ENCODE data around the gene MOB3B. TPM values are rescaled to one million over a fixed set of nuclear protein-coding genes. Genes with fewer than 3 reads are reported as not detected.

MOB3B gene
- total and polyA plus RNA-seq, 10 of the 15 experiments (the other 5 are each of a cell fraction or from before 2014, with no cell fraction given) = 0.44 to 2.7 (median 0.91) TPM

DNA sequence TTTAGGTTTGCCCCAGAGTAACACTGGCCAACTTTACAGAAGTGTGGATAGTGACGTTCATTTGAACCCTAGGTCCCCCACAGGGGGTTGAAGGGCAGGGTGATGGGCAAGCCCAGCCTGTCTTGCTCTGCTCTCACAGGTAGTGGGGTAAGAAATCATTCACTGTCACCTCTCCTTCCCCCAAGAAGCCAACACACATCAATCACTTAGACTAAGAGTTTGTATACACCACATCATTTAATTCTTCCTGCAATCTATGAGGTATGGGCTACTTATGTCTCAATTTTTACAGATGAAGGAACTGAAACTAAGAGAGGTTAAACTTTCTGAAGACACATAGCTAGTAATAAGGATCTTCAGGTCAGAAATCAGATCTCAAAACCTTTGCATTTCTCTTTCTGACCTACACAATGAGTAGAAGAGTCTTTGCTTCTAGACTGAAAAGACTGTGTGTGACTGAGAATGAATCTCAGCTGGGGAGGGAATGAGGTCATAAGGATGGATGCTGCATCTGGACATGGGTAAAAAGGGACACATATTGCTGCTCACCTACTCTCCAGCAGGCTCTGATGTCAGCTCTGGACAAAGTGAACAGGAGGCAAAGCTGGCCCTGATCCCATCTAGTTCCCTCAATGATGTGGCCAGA is 151.7 kb downstream of the MOB3B start (continued):
- TF ChIP-seq DPF2 (IDR thresholded peaks at IDR 0.05) (peak; percentile 26; the same call in 1 of the 2 replicates), NR2C2 (IDR thresholded peaks at IDR 0.05; ENCODE audit: borderline replicate concordance, control insufficient read depth, insufficient read length, low read depth) (no peak), BCL11A (IDR thresholded peaks at IDR 0.05; ENCODE audit: low read depth, low read length) (peak; percentile 46), EGR1 (IDR thresholded peaks at IDR 0.05; ENCODE audit: borderline replicate concordance in 1 of 2, low read depth in 2 of 2, low read length in 2 of 2) (no peak), SUPT20H (IDR thresholded peaks at IDR 0.05; ENCODE audit: borderline replicate concordance, control insufficient read depth, low read depth, low read length) (no peak), PML (IDR thresholded peaks at IDR 0.05; ENCODE audit: low read length) (no peak), CBFB (IDR thresholded peaks at IDR 0.05; ENCODE audit: low read depth) (no peak), USF1 (IDR thresholded peaks at IDR 0.05; ENCODE audit: borderline replicate concordance, extremely low read length, insufficient read depth, low read depth, low read length) (no peak)
- TF ChIP-seq, protein P1, sequence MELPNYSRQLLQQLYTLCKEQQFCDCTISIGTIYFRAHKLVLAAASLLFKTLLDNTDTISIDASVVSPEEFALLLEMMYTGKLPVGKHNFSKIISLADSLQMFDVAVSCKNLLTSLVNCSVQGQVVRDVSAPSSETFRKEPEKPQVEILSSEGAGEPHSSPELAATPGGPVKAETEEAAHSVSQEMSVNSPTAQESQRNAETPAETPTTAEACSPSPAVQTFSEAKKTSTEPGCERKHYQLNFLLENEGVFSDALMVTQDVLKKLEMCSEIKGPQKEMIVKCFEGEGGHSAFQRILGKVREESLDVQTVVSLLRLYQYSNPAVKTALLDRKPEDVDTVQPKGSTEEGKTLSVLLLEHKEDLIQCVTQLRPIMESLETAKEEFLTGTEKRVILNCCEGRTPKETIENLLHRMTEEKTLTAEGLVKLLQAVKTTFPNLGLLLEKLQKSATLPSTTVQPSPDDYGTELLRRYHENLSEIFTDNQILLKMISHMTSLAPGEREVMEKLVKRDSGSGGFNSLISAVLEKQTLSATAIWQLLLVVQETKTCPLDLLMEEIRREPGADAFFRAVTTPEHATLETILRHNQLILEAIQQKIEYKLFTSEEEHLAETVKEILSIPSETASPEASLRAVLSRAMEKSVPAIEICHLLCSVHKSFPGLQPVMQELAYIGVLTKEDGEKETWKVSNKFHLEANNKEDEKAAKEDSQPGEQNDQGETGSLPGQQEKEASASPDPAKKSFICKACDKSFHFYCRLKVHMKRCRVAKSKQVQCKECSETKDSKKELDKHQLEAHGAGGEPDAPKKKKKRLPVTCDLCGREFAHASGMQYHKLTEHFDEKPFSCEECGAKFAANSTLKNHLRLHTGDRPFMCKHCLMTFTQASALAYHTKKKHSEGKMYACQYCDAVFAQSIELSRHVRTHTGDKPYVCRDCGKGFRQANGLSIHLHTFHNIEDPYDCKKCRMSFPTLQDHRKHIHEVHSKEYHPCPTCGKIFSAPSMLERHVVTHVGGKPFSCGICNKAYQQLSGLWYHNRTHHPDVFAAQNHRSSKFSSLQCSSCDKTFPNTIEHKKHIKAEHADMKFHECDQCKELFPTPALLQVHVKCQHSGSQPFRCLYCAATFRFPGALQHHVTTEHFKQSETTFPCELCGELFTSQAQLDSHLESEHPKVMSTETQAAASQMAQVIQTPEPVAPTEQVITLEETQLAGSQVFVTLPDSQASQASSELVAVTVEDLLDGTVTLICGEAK (IDR thresholded peaks at IDR 0.05; ENCODE audit: borderline replicate concordance) = no peak
- TF ChIP-seq, protein P2, sequence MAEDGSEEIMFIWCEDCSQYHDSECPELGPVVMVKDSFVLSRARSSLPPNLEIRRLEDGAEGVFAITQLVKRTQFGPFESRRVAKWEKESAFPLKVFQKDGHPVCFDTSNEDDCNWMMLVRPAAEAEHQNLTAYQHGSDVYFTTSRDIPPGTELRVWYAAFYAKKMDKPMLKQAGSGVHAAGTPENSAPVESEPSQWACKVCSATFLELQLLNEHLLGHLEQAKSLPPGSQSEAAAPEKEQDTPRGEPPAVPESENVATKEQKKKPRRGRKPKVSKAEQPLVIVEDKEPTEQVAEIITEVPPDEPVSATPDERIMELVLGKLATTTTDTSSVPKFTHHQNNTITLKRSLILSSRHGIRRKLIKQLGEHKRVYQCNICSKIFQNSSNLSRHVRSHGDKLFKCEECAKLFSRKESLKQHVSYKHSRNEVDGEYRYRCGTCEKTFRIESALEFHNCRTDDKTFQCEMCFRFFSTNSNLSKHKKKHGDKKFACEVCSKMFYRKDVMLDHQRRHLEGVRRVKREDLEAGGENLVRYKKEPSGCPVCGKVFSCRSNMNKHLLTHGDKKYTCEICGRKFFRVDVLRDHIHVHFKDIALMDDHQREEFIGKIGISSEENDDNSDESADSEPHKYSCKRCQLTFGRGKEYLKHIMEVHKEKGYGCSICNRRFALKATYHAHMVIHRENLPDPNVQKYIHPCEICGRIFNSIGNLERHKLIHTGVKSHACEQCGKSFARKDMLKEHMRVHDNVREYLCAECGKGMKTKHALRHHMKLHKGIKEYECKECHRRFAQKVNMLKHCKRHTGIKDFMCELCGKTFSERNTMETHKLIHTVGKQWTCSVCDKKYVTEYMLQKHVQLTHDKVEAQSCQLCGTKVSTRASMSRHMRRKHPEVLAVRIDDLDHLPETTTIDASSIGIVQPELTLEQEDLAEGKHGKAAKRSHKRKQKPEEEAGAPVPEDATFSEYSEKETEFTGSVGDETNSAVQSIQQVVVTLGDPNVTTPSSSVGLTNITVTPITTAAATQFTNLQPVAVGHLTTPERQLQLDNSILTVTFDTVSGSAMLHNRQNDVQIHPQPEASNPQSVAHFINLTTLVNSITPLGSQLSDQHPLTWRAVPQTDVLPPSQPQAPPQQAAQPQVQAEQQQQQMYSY (CRISPR knock-in tag; IDR thresholded peaks at IDR 0.05) = no peak
- TF ChIP-seq, protein P3, sequence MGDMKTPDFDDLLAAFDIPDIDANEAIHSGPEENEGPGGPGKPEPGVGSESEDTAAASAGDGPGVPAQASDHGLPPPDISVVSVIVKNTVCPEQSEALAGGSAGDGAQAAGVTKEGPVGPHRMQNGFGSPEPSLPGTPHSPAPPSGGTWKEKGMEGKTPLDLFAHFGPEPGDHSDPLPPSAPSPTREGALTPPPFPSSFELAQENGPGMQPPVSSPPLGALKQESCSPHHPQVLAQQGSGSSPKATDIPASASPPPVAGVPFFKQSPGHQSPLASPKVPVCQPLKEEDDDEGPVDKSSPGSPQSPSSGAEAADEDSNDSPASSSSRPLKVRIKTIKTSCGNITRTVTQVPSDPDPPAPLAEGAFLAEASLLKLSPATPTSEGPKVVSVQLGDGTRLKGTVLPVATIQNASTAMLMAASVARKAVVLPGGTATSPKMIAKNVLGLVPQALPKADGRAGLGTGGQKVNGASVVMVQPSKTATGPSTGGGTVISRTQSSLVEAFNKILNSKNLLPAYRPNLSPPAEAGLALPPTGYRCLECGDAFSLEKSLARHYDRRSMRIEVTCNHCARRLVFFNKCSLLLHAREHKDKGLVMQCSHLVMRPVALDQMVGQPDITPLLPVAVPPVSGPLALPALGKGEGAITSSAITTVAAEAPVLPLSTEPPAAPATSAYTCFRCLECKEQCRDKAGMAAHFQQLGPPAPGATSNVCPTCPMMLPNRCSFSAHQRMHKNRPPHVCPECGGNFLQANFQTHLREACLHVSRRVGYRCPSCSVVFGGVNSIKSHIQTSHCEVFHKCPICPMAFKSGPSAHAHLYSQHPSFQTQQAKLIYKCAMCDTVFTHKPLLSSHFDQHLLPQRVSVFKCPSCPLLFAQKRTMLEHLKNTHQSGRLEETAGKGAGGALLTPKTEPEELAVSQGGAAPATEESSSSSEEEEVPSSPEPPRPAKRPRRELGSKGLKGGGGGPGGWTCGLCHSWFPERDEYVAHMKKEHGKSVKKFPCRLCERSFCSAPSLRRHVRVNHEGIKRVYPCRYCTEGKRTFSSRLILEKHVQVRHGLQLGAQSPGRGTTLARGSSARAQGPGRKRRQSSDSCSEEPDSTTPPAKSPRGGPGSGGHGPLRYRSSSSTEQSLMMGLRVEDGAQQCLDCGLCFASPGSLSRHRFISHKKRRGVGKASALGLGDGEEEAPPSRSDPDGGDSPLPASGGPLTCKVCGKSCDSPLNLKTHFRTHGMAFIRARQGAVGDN (IDR thresholded peaks at IDR 0.05) = no peak
- TF ChIP-seq, protein P4, sequence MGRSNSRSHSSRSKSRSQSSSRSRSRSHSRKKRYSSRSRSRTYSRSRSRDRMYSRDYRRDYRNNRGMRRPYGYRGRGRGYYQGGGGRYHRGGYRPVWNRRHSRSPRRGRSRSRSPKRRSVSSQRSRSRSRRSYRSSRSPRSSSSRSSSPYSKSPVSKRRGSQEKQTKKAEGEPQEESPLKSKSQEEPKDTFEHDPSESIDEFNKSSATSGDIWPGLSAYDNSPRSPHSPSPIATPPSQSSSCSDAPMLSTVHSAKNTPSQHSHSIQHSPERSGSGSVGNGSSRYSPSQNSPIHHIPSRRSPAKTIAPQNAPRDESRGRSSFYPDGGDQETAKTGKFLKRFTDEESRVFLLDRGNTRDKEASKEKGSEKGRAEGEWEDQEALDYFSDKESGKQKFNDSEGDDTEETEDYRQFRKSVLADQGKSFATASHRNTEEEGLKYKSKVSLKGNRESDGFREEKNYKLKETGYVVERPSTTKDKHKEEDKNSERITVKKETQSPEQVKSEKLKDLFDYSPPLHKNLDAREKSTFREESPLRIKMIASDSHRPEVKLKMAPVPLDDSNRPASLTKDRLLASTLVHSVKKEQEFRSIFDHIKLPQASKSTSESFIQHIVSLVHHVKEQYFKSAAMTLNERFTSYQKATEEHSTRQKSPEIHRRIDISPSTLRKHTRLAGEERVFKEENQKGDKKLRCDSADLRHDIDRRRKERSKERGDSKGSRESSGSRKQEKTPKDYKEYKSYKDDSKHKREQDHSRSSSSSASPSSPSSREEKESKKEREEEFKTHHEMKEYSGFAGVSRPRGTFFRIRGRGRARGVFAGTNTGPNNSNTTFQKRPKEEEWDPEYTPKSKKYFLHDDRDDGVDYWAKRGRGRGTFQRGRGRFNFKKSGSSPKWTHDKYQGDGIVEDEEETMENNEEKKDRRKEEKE (IDR thresholded peaks at IDR 0.05) = no peak

Measured in GM12878 (cell line).